GM12891 (cell line): Measurements from ENCODE around the gene TMPRSS4.

Experiments used
- DNase-seq: peaks from one replicate; pipeline ENCODE4 v3.0.0; 2011; ENCODE audit warnings: low spot score; ENCODE audit not compliant: insufficient read length
- FAIRE-seq: peaks from 2 replicates; lab custom pipeline; 2011; peaks lifted over from hg19 to GRCh38; lab: Jason Lieb, UNC
- PAX5 ChIP-seq: IDR thresholded peaks from 2 replicates; pipeline ENCODE4 v1.6.1; 2011; ENCODE audit warnings: low read length, moderate library complexity, mild to moderate bottlenecking; ENCODE audit not compliant: insufficient read depth, severe bottlenecking
- POLR2A ChIP-seq: IDR thresholded peaks from 2 replicates; pipeline ENCODE4 v1.6.1; 2011; ENCODE audit warnings: low read depth, low read length, control low read depth
- POLR2AphosphoS5 ChIP-seq: IDR thresholded peaks from 2 replicates; pipeline ENCODE4 v1.6.1; 2011; ENCODE audit warnings: low read depth, low read length, control low read depth
- POU2F2 ChIP-seq: IDR thresholded peaks from 2 replicates; pipeline ENCODE4 v1.6.1; 2011; ENCODE audit warnings: low read depth, mild to moderate bottlenecking, control low read depth, low read length, moderate library complexity
- SPI1 ChIP-seq: IDR thresholded peaks from 2 replicates; pipeline ENCODE4 v1.6.1; 2011; ENCODE audit warnings: low read depth, low read length, control low read depth
- TAF1 ChIP-seq: IDR thresholded peaks from 2 replicates; pipeline ENCODE4 v1.6.1; 2011; ENCODE audit warnings: low read depth, low read length, control low read depth

The TMPRSS4 gene

GRCh38 chr11:118064956-118065355 lies 11.9 kb upstream of the TMPRSS4 start:
- FAIRE-seq (no peak), DNase-seq (no peak)
- TF ChIP-seq POU2F2 = no peak
- TF ChIP-seq SPI1 = no peak
- no peak for TF ChIP-seq PAX5
- TF ChIP-seq TAF1 = no peak
- TF ChIP-seq POLR2A = no peak
- no peak for TF ChIP-seq POLR2AphosphoS5

GRCh38 chr11:118065384-118065783 lies 11.5 kb upstream of the TMPRSS4 start:
- DNase-seq = no peak
- no peak for FAIRE-seq
- TF ChIP-seq PAX5 = no peak
- no peak for TF ChIP-seq TAF1
- no peak for TF ChIP-seq POLR2AphosphoS5

- DNase-seq (no peak), FAIRE-seq (no peak)
- TF ChIP-seq SPI1 (no peak), POLR2AphosphoS5 (no peak)
Observed at GRCh38 chr11:118067006-118067405, 9.9 kb upstream of the TMPRSS4 start.

- TF ChIP-seq POLR2AphosphoS5 (no peak), SPI1 (no peak), POLR2A (no peak), POU2F2 (no peak), TAF1 (no peak), PAX5 (no peak)
- DNase-seq (no peak), FAIRE-seq (no peak)
Observed at GRCh38 chr11:118068206-118068944, 8.5 kb upstream of the TMPRSS4 start.

GRCh38 chr11:118068945-118069612 lies 7.8 kb upstream of the TMPRSS4 start:
- FAIRE-seq (no peak), DNase-seq (no peak)
- no peak for TF ChIP-seq POU2F2
- TF ChIP-seq PAX5 = no peak
- TF ChIP-seq POLR2AphosphoS5 = no peak
- TF ChIP-seq SPI1 = no peak
- no peak for TF ChIP-seq TAF1

GRCh38 chr11:118071416-118072030 lies 5.4 kb upstream of the TMPRSS4 start:
- no peak for DNase-seq
- TF ChIP-seq POLR2A (no peak), POLR2AphosphoS5 (no peak), PAX5 (no peak), SPI1 (no peak), TAF1 (no peak), POU2F2 (no peak)
- FAIRE-seq = no peak

GRCh38 chr11:118073554-118073953 lies 3.3 kb upstream of the TMPRSS4 start:
- TF ChIP-seq POLR2AphosphoS5 (no peak), POLR2A (no peak), PAX5 (no peak), POU2F2 (no peak), SPI1 (no peak), TAF1 (no peak)
- FAIRE-seq = no peak
- no peak for DNase-seq

- DNase-seq (no peak), FAIRE-seq (no peak)
- no peak for TF ChIP-seq PAX5
- TF ChIP-seq SPI1 = no peak
- no peak for TF ChIP-seq POU2F2
- no peak for TF ChIP-seq TAF1
- no peak for TF ChIP-seq POLR2AphosphoS5
- no peak for TF ChIP-seq POLR2A
Observed at GRCh38 chr11:118074091-118074685, 2.7 kb upstream of the TMPRSS4 start.

- TF ChIP-seq SPI1 = no peak
- TF ChIP-seq TAF1 = no peak
- no peak for TF ChIP-seq POLR2AphosphoS5
- no peak for TF ChIP-seq POU2F2
- TF ChIP-seq POLR2A = no peak
- no peak for TF ChIP-seq PAX5
- FAIRE-seq (no peak), DNase-seq (no peak)
Observed at GRCh38 chr11:118074785-118075184, 2.1 kb upstream of the TMPRSS4 start.
